NCI-H1048 (cell line): ENCODE data around the gene RNF150.
"Not testable (repeated sequence)": the region's sequence is repeated elsewhere in the genome, so short reads cannot be mapped to it uniquely, and the experiment has no call there.

ENCODE experiments used
- DNase-seq: peaks from one replicate; lab custom pipeline; 2025; lab: John Stamatoyannopoulos, UW

Gene RNF150

GRCh38 chr4:140819610-140820009 is 313.7 kb downstream of the RNF150 start:
- DNase-seq = no peak

GRCh38 chr4:140818433-140818832 is 314.8 kb downstream of the RNF150 start:
- no peak for DNase-seq

- no peak for DNase-seq
Measured at GRCh38 chr4:140816806-140817510, 316.3 kb downstream of the RNF150 start.

GRCh38 chr4:140813804-140814203 is 319.5 kb downstream of the RNF150 start:
- no peak for DNase-seq

- DNase-seq = no peak
Measured at GRCh38 chr4:140812916-140813315, 320.4 kb downstream of the RNF150 start.

GRCh38 chr4:140811429-140811828 is 321.8 kb downstream of the RNF150 start:
- DNase-seq = no peak

GRCh38 chr4:140810591-140811169 is 322.6 kb downstream of the RNF150 start:
- DNase-seq = not testable (repeated sequence)
